GF-D8 (cell line): ENCODE data around the gene GIMD1.

ENCODE experiments used
- DNase-seq: peaks from one replicate; lab custom pipeline; 2025; lab: John Stamatoyannopoulos, UW

The GIMD1 gene

DNA sequence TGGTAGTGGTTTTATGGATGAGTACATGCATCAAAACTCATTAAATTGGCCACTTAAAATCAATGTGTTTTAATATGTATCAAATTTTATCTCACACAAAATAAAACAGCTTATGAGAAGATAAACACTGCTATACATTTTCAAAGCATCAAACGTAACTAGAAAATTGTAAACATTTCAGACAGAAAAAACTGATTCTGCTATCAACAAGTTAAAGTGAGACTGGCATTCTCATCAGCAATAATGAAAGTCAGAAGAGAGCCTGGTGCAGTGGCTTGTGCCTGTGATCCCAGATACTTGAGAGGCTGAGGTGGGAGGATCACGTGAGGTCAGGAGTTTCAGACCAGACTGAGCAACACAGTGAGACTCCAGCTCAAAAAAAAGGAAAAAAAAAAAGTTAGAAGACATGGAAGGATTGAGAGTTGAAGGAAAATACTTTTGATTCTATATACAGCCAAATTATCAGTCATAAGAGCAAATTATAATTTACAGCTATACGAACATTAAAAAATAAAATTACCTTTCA, 55.5 kb downstream of the GIMD1 start:
- DNase-seq = no peak

DNA sequence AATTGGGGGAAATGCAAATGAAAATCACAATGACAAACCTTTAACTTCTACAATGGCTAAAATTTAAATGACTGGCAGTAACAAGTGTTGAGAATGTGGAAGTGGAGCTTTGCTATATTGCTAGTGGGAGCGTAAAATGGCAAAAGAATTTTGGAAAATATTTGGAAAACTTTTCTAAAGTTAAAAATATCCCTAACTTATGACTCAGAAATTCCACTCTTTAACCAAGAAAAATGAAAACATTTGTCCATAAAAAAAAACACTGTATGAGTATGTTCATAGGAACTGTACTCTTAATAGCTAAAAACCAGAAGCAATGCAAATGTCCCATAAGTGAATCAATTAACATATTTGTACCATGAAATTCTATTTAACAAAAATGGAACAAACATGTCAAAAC, 56.2 kb downstream of the GIMD1 start:
- no peak for DNase-seq
